Sigmoid colon (tissue), 4 donors: ENCODE measurements around the gene AVP.

Experiments used
- POLR2A ChIP-seq, 2 donors: fragments of 450-650 bp; IDR thresholded peaks; one replicate each; pipeline ENCODE4 v1.6.1; 2016; ENCODE audit warnings: antibody characterized with exemption in 2 of 2, mild to moderate bottlenecking in 2 of 2, moderate library complexity in 2 of 2
- POLR2AphosphoS5 ChIP-seq, 4 donors: sonication (generic); formaldehyde crosslinking; IDR thresholded peaks; one replicate each; pipeline ENCODE4 v1.6.1; 2017; ENCODE audit warnings: antibody characterized with exemption in 4 of 4
- TF ChIP-seq, protein P1 (sequence below), 4 experiments: fragments of 450-650 bp in 3 of 4; fragments of 200-600 bp in 1 of 4; IDR thresholded peaks; one replicate each; pipeline ENCODE4 v1.5.1; 2016 to 2019; ENCODE audit warnings: antibody characterized with exemption in 4 of 4, mild to moderate bottlenecking in 3 of 4, moderate library complexity in 2 of 4

DNA sequence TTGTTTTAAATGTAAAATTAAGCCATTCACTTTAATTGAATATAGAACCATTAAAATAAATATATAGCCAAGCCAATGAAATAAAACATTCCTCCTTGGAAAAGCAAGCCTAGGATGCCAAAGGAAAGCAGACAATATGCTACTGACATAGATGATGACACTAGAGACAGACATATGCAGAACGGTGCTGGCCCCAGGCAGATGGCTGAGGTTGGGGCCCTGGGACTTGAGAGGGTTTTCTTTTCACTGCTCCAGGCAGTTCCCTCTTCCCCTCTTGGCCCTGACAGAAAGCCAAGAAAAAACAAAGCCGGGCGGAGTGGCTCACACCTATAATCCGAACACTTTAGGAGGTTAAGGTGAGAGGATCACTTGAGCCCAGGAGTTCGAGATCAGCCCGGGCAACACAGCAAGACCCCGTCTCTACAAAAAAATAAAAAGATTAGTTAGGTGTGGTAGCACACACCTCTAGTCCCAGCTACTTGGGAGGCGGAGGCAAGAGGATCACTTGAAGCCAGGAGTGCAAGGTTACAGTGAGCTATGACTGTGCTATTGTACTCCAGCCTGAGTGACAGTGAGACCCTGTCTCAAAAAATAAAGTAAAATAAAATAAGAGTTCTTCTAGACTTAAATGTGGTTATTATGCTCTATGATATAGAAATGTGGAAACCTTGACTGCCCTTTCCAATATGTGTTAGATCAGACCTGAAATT is 43.9 kb upstream of the AVP start:
- TF ChIP-seq POLR2AphosphoS5 (IDR thresholded peaks at IDR 0.05) = no peak
- TF ChIP-seq, protein P1, sequence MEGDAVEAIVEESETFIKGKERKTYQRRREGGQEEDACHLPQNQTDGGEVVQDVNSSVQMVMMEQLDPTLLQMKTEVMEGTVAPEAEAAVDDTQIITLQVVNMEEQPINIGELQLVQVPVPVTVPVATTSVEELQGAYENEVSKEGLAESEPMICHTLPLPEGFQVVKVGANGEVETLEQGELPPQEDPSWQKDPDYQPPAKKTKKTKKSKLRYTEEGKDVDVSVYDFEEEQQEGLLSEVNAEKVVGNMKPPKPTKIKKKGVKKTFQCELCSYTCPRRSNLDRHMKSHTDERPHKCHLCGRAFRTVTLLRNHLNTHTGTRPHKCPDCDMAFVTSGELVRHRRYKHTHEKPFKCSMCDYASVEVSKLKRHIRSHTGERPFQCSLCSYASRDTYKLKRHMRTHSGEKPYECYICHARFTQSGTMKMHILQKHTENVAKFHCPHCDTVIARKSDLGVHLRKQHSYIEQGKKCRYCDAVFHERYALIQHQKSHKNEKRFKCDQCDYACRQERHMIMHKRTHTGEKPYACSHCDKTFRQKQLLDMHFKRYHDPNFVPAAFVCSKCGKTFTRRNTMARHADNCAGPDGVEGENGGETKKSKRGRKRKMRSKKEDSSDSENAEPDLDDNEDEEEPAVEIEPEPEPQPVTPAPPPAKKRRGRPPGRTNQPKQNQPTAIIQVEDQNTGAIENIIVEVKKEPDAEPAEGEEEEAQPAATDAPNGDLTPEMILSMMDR (IDR thresholded peaks at IDR 0.05) = no peak
- no peak for TF ChIP-seq POLR2A (IDR thresholded peaks at IDR 0.05)
